ENCODE results near the gene SHH. TPM values are rescaled to one million over a fixed set of nuclear protein-coding genes. Genes with fewer than 3 reads are reported as not detected.

Gene SHH
- total and polyA plus RNA-seq, 2 of the 4 experiments (the other 2 are of a cell fraction): under 0.01 to 0.03 TPM

DNA sequence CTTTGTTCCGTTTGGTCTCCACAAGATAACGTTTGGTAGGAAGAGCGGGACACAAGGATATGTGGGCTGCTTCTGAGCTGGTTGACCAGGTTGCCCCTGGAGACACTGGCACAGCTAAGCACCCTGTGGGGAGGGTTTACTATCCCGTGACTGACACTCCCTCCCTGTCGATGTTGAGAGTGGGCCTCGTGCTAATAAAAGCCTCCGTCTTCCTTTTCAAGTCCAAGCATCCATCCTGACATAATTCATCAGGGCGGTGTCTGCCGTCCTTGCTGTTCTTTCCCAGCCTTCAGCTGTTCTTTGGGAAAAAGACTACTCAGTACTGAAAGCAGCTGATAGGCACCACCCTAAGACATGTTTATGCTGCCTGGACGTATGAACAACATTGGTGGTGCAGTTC lies 49.6 kb downstream of the SHH start:
- no peaks in the 10 kb centered on the region for H3K9me3 ChIP-seq (ENCODE audit: control insufficient read depth, insufficient read depth, low read length)
- peaks cover 34% of the 10 kb centered on the region for H3K36me3 ChIP-seq (ENCODE audit: control insufficient read depth, insufficient read depth, low read length)
- no peak overlapping the region for H2BK120ac ChIP-seq (ENCODE audit: low read depth, low read length)
- WGBS, 2 experiments (ENCODE audit: extremely low coverage in 2 of 2, insufficient read length in 1 of 2): 84% methylated on average over 5 of the region's 10 CpGs; no CpG with 5 or more reads in 1 of the 2 experiments
- H3K9ac ChIP-seq (ENCODE audit: low read depth, low read length): no peak overlapping the region
- H2BK15ac ChIP-seq (ENCODE audit: low read depth, low read length): no peak overlapping the region
- in situ Hi-C loops (cut with MboI; ENCODE audit: low sequenced_read_pairs) (loop anchor here (25.0 kb wide), 1 partner anchor 375 kb away; no protein-coding TSS in a partner anchor), intact Hi-C loops (cut with micrococcal nuclease) (no loop called here), dilution Hi-C loops (cut with HindIII; ENCODE audit: low sequenced_read_pairs, unreplicated experiment) (no loop called here)
- no peak overlapping the region for H3K56ac ChIP-seq (ENCODE audit: extremely low read depth, insufficient read depth, low read length)
- no peak overlapping the region for H2AFZ ChIP-seq (replicated peaks; ENCODE audit: low read length, poor library complexity)
- peaks cover 27 to 62% of the 10 kb centered on the region in 2 experiments for H3K79me1 ChIP-seq (ENCODE audit: low read depth in 1 of 2, low read length in 2 of 2)
- no peak overlapping the region for H2AK5ac ChIP-seq (ENCODE audit: low read depth, low read length)
- H2AK9ac ChIP-seq (replicated peaks; ENCODE audit: low read depth, low read length, poor library complexity): peak overlapping the region; percentile 63
- H3K23ac ChIP-seq (ENCODE audit: low read depth, low read length): no peak overlapping the region
- CTCF ChIA-PET: interaction anchor here (2.2 kb wide), 1 partner anchor 164 kb away, joined by 7 read pairs; no protein-coding TSS in a partner anchor
- no peak overlapping the region for H3K27ac ChIP-seq (ENCODE audit: insufficient read depth, low read length)
- H3K4me2 ChIP-seq (ENCODE audit: low read depth, low read length): no peak overlapping the region
- no peak overlapping the region for H2BK5ac ChIP-seq (ENCODE audit: low read depth, low read length, poor library complexity, severe bottlenecking)
- ATAC-seq (ENCODE audit: low read depth) (no peak), DNase-seq (no peak)
- H2BK20ac ChIP-seq (ENCODE audit: low read depth, low read length): no peak overlapping the region
- no peak overlapping the region for H4K8ac ChIP-seq (ENCODE audit: low read depth in 2 of 2, low read length in 2 of 2)
- no TSS peak for BruUV-seq (replicated peaks)
- TF ChIP-seq CEBPB (IDR thresholded peaks at IDR 0.05; ENCODE audit: low read depth, low read length) (no peak), BHLHE40 (IDR thresholded peaks at IDR 0.05; ENCODE audit: low read depth, low read length) (no peak), RAD21 (IDR thresholded peaks at IDR 0.05; ENCODE audit: low read length) (no peak), MAZ (IDR thresholded peaks at IDR 0.05; ENCODE audit: borderline replicate concordance, low read depth, low read length) (no peak), FOS (IDR thresholded peaks at IDR 0.05; ENCODE audit: low read depth, low read length) (no peak), NFE2L2 (IDR thresholded peaks at IDR 0.05; ENCODE audit: low read depth, low read length) (no peak), SMC3 (IDR thresholded peaks at IDR 0.05; ENCODE audit: low read depth, low read length) (no peak), MAFK (IDR thresholded peaks at IDR 0.05; ENCODE audit: low read depth, low read length) (no peak), MXI1 (IDR thresholded peaks at IDR 0.05; ENCODE audit: borderline replicate concordance, low read depth, low read length) (no peak), CHD1 (IDR thresholded peaks at IDR 0.05; ENCODE audit: low read depth, low read length) (no peak), RCOR1 (IDR thresholded peaks at IDR 0.05; ENCODE audit: insufficient replicate concordance, low read length) (no peak), RFX5 (IDR thresholded peaks at IDR 0.05; ENCODE audit: low read depth, low read length) (no peak), POLR2A (IDR thresholded peaks at IDR 0.05; ENCODE audit: low read depth, low read length) (no peak)
- TF ChIP-seq, protein P1, sequence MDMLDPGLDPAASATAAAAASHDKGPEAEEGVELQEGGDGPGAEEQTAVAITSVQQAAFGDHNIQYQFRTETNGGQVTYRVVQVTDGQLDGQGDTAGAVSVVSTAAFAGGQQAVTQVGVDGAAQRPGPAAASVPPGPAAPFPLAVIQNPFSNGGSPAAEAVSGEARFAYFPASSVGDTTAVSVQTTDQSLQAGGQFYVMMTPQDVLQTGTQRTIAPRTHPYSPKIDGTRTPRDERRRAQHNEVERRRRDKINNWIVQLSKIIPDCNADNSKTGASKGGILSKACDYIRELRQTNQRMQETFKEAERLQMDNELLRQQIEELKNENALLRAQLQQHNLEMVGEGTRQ (IDR thresholded peaks at IDR 0.05; ENCODE audit: low read depth, low read length): no peak
- TF ChIP-seq, protein P2, sequence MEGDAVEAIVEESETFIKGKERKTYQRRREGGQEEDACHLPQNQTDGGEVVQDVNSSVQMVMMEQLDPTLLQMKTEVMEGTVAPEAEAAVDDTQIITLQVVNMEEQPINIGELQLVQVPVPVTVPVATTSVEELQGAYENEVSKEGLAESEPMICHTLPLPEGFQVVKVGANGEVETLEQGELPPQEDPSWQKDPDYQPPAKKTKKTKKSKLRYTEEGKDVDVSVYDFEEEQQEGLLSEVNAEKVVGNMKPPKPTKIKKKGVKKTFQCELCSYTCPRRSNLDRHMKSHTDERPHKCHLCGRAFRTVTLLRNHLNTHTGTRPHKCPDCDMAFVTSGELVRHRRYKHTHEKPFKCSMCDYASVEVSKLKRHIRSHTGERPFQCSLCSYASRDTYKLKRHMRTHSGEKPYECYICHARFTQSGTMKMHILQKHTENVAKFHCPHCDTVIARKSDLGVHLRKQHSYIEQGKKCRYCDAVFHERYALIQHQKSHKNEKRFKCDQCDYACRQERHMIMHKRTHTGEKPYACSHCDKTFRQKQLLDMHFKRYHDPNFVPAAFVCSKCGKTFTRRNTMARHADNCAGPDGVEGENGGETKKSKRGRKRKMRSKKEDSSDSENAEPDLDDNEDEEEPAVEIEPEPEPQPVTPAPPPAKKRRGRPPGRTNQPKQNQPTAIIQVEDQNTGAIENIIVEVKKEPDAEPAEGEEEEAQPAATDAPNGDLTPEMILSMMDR (conservative IDR thresholded peaks at IDR 0.05; ENCODE audit: low read depth, low read length): no peak
- TF ChIP-seq, protein P3, sequence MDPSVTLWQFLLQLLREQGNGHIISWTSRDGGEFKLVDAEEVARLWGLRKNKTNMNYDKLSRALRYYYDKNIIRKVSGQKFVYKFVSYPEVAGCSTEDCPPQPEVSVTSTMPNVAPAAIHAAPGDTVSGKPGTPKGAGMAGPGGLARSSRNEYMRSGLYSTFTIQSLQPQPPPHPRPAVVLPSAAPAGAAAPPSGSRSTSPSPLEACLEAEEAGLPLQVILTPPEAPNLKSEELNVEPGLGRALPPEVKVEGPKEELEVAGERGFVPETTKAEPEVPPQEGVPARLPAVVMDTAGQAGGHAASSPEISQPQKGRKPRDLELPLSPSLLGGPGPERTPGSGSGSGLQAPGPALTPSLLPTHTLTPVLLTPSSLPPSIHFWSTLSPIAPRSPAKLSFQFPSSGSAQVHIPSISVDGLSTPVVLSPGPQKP (IDR thresholded peaks at IDR 0.05; ENCODE audit: borderline replicate concordance, low read depth, low read length): no peak
- H3K14ac ChIP-seq (replicated peaks; ENCODE audit: low read depth, low read length): no peak overlapping the region
- H4K20me1 ChIP-seq (ENCODE audit: insufficient read depth, low read length): peaks cover 39% of the 10 kb centered on the region
- H3K27me3 ChIP-seq (ENCODE audit: control insufficient read depth, insufficient read depth, low read length): no peaks in the 10 kb centered on the region
- no peak overlapping the region for H3K4ac ChIP-seq (ENCODE audit: low read depth, low read length)
- H4K5ac ChIP-seq (ENCODE audit: low read depth, low read length): no peak overlapping the region
- no peak overlapping the region for H3K4me3 ChIP-seq (ENCODE audit: insufficient read depth, low read depth, low read length)
- H4K91ac ChIP-seq (ENCODE audit: insufficient read depth, low read depth, low read length): no peak overlapping the region
- H3K9me1 ChIP-seq (ENCODE audit: insufficient read depth, low read length): peaks cover 8% of the 10 kb centered on the region; the same call in 1 of the 2 replicates
- H3K4me1 ChIP-seq (ENCODE audit: control insufficient read depth, insufficient read depth, low read length): peaks cover 2% of the 10 kb centered on the region; the same call in 1 of the 2 replicates
- H3K18ac ChIP-seq (ENCODE audit: low read depth, low read length): no peak overlapping the region
- POLR2A ChIA-PET (ENCODE audit: unreplicated experiment): no interaction called here
